Skeletal muscle cell (primary cell): Measurements from ENCODE around the gene NKX2-8.
"Not testable (repeated sequence)": the region's sequence is repeated elsewhere in the genome, so short reads cannot be mapped to it uniquely, and the experiment has no call there.

Source experiments
- DNase-seq: peaks from one replicate; pipeline ENCODE4 v3.0.0-alpha.2; 2010; ENCODE audit warnings: low read depth
- H3K4me3 ChIP-seq: 2 replicates; pipeline ENCODE4 v1.5.1; 2011; ENCODE audit warnings: low read depth, mild to moderate bottlenecking, control low read depth, low read length, moderate library complexity

Gene NKX2-8

DNA sequence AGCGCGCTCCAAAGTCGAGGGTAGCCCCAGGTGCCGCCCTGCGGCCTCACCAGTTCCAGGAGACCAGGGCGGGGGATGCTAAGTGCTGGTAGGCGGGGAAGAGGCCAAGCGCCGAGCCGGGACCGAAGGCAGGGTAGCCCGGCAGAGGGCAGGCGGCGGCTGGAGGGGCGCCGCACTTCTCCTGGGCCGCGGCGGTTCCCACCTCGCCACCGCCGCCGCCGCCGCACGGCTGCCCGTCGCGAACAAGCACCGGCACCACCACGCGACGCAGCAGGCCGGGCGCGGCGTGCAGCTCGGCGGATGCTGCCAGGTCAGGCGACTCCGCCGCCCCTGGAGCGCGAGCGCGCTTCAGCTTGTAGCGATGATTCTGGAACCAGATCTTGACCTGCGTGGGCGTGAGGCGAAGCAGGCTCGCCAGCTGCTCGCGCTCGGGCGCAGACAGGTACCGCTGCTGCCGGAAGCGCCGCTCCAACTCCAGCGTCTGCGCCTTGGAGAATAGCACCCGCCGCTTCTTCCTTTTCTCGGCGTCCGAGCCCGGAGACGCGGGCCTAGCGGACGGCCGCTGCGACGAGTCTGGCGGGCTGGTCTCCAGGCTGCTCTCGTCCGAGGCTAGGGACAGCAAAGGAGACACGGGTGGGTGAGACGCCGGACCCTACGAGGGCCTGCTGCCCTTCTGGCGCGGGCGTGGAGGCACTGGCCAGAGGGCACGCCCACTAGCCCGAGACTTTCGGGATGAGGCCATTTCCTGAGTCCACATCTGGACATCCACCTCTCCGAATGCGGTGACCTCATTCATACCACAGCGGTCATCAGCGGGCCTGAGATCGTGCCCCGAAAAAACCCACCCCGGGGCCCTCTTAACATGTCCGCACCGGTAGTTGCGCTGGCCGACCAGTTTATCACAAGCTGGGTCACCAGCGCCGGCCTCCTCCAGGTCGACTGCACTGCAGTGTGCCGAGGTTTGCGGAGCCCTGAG is 1.3 kb downstream of the NKX2-8 start:
- DNase-seq = no peak
- H3K4me3 ChIP-seq = peak overlapping the region; percentile 44

DNA sequence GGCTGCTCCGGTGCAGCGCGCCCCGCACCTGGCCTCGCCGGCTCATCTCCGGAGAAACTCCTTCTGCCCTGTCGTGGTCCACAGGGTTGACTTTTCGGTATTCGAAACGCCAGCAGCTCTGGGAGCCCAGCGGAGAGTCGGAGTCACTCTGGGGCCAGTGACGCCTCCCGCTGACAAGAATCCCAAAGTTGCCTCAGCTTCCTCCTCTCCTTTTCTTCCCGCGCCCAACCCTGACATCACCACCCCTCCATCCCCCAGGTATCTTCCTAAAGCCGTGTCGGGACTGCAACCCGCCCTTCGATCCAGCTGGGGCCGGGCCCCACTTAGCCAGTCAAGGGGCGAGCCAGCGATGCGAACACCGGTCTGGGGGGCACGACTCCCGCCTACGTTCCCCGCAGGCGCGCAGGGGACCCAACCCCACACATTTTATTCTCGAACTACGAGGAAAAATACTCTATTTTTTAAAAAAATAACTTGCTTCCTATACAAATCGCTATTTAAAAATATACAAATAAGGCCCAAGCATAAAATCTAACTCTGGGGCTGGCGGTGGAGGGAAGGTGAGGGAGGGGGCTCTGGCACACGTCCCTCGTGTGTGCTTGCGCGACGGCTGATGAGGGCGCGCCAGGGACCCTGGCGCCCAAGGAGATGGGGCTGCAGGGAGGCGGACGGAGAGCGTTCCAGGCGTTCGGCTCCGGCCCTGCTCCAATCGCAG is 2.1 kb downstream of the NKX2-8 start:
- no peak overlapping the region for H3K4me3 ChIP-seq
- no peak for DNase-seq

DNA sequence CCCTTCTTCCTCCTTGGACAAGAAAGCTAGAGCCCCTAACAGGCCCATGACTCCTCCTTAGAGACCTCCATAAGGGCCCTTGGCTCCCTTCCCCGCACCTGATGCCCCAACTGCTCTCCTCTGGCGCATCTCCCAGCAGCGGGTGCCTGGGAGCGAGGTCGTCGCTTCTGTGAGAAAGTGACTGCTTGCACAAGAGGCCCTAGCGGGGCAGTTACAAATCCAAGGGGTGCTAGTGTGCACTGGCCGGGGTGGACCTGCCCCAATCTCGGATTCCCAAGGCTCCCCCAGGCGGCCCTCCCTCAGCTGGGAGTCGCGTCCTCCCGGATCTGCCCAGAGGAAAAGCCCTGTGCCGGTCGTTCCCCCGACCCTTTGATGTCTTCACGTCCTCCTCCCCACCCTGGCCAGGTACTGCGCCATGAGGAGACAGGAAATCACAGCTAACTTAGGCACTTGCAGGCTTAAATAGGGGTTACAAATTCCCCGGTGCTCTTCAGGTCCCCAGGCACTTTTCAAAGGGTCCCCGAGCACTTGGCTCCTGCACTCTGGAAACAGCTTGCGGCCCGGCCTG is 2.8 kb downstream of the NKX2-8 start:
- H3K4me3 ChIP-seq = no peak overlapping the region
- no peak for DNase-seq

DNA sequence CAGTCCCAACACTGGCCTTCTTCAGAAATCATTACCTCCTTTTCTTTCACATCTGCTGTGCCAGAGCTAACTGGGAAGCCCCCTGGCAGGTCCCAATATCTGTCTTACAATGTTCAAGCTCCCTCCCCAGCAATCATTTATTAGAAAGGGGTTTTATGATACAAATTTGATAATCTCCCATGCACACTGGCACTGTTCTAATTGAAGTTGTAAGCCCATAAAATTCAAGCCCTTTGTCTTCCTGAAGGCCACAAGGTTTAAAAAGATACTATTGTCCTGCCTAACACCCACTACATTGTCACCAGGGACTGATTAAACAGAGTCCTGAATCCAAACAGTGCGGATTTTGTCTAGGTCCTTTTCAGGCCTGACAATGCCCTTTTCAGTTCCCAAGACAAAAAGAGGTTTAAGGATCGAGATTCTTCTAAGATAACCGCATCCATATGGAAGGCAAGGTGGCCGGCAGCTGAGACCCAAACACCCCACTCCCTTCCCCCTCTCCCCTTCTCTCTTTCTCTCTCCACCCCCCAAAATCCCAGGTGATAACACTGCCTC is 3.3 kb downstream of the NKX2-8 start:
- no peak overlapping the region for H3K4me3 ChIP-seq
- DNase-seq = no peak

DNA sequence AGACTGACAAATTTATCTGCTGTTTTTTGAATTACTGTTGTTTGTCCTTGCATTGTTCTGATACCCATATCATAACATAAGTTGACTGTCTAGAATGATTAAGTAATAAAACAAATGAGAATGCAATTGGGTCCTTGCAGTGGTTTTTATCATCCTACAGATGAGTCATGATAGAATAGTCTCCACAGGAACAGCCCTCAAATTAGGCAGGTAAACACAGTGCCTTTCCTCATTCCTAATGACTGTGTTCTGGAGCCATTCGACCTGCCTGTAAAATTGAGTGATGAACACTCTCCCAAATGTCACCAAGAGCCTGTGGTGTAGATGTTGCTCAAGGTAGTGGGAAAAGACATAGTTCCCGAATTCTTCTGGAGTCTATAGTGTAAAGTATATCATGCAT is 12.3 kb downstream of the NKX2-8 start:
- no peak overlapping the region for H3K4me3 ChIP-seq

DNA sequence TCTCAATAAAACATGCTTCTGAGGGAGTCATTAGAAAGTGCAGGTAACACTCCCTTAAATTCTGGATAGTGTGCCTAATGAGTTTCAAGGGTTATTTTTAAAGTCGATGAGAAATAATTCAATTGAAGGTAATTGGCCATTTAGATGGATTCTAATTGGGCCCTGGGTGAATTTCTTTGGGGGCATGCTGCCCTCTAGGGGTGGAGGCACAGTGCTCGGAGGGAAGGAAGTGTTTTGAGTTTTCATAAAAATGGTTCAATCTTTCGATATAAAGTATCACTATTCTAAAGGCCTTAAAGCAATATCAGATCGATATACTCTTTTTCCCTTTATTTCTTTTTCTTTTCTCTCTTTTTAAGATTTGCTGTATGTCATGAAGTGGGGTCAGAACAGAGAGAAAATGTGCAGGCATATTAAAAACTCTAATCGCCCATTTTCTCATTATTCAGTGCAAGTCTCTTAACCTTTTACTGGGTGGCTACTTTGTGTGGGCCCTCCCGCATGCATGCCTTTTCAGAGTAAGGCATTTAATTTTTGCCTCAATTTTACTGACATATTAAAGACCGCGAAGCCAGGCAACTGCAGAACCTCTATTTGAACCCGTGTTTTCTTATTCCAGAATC is 25.5 kb downstream of the NKX2-8 start:
- H3K4me3 ChIP-seq = no peak overlapping the region
- DNase-seq = no peak

More for the DNA sequence above, 12.3 kb downstream of the NKX2-8 start:
- DNase-seq = no peak

DNA sequence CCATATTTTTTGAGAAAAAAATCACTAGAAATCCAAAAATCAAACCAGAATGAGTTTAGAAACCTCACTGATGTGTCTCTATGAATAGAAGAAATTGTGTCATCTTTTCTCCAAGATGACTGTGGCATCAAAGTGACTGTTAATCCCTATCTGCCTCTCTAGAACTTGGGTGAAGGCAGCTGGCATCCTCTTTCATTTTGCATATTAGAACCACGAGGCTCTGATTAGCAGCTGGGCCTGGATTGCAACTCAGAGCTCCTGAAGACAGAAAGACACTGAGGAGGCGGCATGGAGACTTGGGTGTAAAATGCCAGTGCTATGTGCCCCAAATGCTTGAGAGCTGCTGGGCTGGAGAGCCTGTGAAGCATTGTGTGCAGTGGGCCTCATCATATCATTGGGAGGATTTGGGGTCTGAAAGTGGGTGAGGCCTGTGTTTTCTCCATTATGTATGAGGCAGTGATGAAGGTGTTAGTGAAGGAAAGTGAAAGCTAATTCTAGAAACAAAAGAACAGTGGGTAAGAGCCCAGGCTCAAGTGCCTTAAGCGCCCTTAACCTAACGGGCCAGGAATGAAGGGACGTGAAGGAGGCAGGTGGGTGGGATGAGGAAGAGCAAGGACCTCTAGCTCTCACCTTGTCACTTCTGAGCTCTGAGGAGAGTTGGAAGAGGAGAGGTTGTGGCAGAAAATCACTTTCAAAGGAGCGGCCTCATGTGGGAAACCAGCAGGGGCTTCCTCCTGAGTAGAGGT is 26.2 kb downstream of the NKX2-8 start:
- DNase-seq = no peak
- no peak overlapping the region for H3K4me3 ChIP-seq

DNA sequence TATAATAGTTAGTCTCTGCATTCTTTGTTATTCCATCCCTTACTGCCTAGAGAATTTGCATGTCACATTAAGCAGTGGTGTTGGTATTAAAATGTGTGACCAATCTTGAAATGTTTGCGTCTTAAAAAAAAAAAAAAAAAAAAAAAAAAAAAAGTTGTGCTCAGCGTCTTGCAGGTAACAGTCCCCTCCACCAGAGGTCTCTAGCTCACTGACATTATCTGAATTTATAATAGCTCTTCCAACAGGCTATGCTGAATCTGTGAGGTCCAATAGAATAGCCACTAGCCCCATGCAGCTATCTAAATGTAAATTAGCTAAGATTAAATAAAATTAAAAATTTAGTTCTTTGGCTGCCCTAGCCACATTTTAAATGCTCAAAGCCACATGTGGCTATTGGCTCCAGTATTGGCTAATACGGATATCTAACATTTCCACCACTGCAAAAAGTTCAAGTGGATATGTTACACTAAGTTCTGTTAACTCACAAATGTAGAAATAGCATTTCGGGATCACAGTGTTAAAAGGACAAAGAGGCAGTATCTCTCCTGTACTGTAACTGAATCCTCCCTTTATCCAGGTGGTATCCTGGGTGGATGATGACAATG is 28.7 kb downstream of the NKX2-8 start:
- peak; percentile 10 for DNase-seq
- no peak overlapping the region for H3K4me3 ChIP-seq

DNA sequence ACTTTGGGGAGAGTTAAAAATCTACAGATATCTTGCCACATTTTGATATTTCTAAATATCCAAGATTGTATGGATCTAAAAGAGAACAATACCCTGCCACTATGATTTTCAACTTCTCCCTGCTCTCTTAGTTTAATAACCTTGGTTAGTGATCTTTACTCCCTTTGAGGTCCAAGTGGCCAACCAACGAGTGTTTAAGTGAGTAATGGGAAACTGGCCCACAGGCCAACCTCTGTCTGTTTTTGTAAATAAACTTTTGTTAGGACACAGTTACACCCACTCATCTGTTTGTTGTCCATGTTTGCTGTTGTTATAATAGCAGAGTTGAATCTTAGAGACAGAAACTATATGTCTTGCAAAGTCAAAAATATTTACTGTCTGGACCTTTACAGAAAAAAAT is 31.5 kb downstream of the NKX2-8 start:
- DNase-seq = no peak
- H3K4me3 ChIP-seq = no peak overlapping the region

DNA sequence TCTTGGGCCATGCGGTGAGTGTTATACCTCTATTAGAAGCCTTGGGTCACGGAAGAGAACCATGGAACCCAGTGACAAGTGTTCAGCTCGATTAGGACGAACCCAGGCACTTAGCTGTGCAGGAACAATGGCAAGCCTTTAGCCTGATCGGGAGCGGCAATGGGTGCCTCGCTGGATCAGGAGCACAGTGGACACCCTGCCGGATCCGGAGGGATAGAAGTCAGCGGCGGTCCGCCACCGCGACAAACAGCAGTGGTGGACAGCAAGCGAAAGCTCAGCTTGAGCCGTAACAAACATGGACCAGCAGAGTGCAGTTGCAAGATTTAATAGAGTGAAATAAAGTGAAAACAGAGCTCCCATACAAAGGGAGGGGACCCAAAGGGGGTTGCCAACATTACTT is 38.1 kb downstream of the NKX2-8 start:
- DNase-seq, H3K4me3 ChIP-seq: not testable (repeated sequence)

DNA sequence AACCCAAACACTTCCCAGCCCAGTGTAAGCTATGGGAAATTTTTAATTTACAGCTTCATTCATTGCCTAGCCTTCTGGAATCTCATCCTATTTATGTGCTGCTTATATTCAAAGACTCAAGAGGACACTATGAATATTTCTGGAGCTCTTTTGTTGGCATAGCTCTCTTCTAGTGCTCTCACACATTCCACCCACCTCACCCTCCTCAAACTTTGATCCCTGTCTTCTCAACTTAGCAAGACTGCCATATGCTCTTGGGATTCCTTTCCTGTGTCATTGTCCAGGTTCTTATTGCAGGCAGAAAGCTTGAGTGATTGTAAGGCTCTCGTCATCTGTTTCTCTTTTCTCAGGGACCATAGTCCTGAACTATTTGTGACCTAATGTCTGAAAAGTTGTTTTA is 44.4 kb downstream of the NKX2-8 start:
- DNase-seq = no peak
- H3K4me3 ChIP-seq = no peak overlapping the region
